HepG2 (cell line): ENCODE results near the gene SPINK4. TPM values are rescaled to one million over a fixed set of nuclear protein-coding genes. Genes with fewer than 3 reads are reported as not detected.

Experiments
- ATAC-seq: fragments of 200-7000 bp; cut with Tn5 transposase; 3 replicates; pipeline ENCODE4 v1.9.1; 2020; ENCODE audit warnings: mild to moderate bottlenecking, moderate library complexity
- BruUV-seq: library from RNA; stranded (reverse); fragments of 400-500 nt; replicated peaks from 2 replicates; lab custom pipeline; 2021; lab: Mats Ljungman, UMichigan
- CTCF ChIA-PET: fragments of 300-600 bp; formaldehyde crosslinking; extraction: SDS; loops from one replicate; lab custom pipeline; 2021; ENCODE audit warnings: low total read pairs, inconsistent platforms, low intra/inter-chr PET ratio; lab: Yijun Ruan, JAX
- POLR2A ChIA-PET: fragments of 350-600 bp; sonication (Branson Sonifier 250); formaldehyde crosslinking; loops from one replicate; lab custom pipeline; 2020; ENCODE audit warnings: antibody characterized with exemption, inconsistent platforms; lab: Yijun Ruan, JAX
- DNase-seq: peaks from one replicate; pipeline ENCODE4 v3.0.0-alpha.2; 2015; ENCODE audit warnings: low spot score
- FAIRE-seq: peaks from 3 replicates; lab custom pipeline; 2011; peaks lifted over from hg19 to GRCh38; lab: Jason Lieb, UNC
- H2AFZ ChIP-seq: one replicate; pipeline ENCODE4 v1.6.1; 2011; ENCODE audit warnings: low read length, inconsistent platforms
- H3K27ac ChIP-seq: fragments of 300-600 bp; 3 replicates; pipeline ENCODE4 v1.8.0; 2011; ENCODE audit warnings: mixed run types, mild to moderate bottlenecking, mixed read lengths, low read length, inconsistent platforms; ENCODE audit not compliant: insufficient read depth; ENCODE audit errors: extremely low read length
- H3K27me3 ChIP-seq, 2 experiments: fragments of 200-600 bp in 1 of 2; 2 replicates in 1 of 2; 3 replicates in 1 of 2; pipeline versions ENCODE4 v1.6.0 to v1.8.0; 2011; ENCODE audit warnings: low read length in 2 of 2, mild to moderate bottlenecking in 2 of 2, moderate library complexity in 2 of 2, inconsistent platforms in 1 of 2; ENCODE audit not compliant: insufficient read depth in 2 of 2, control insufficient read depth in 1 of 2
- H3K36me3 ChIP-seq, 2 experiments: fragments of 200-600 bp in 1 of 2; replicated peaks in 1 of 2; 2 replicates in 1 of 2; 3 replicates in 1 of 2; pipeline versions ENCODE4 v1.5.1 to v1.8.0; 2011; ENCODE audit warnings: low read length in 2 of 2, inconsistent platforms in 1 of 2; ENCODE audit not compliant: insufficient read depth in 2 of 2, control insufficient read depth in 1 of 2
- H3K4me1 ChIP-seq: 2 replicates; pipeline ENCODE4 v1.5.1; 2012; ENCODE audit warnings: low read length, inconsistent platforms; ENCODE audit not compliant: insufficient read depth
- H3K4me2 ChIP-seq: 2 replicates; pipeline ENCODE4 v1.6.0; 2011; ENCODE audit warnings: low read depth, low read length, inconsistent platforms
- H3K4me3 ChIP-seq, 3 experiments: fragments of 200-600 bp in 1 of 3; sonication (generic), shearing (Covaris generic) in 1 of 3; replicated peaks in 1 of 3; 2 replicates each; pipeline ENCODE4 v1.5.1; 2011 to 2016; ENCODE audit warnings: low read length in 3 of 3, inconsistent platforms in 2 of 3, low read depth in 2 of 3, mild to moderate bottlenecking in 2 of 3, control low read depth in 1 of 3, mixed read lengths in 1 of 3; ENCODE audit not compliant: insufficient read depth in 1 of 3
- H3K79me2 ChIP-seq: one replicate; pipeline ENCODE4 v1.6.1; 2011; ENCODE audit warnings: low read length, inconsistent platforms; ENCODE audit not compliant: insufficient read depth
- H3K9ac ChIP-seq: 2 replicates; pipeline ENCODE4 v1.6.0; 2011; ENCODE audit warnings: mild to moderate bottlenecking, low read depth, low read length, inconsistent platforms; ENCODE audit not compliant: insufficient read depth
- H3K9me3 ChIP-seq: 2 replicates; pipeline ENCODE4 v1.5.1; 2012; ENCODE audit warnings: mild to moderate bottlenecking, low read length
- H4K20me1 ChIP-seq: 2 replicates; pipeline ENCODE4 v1.6.0; 2011; ENCODE audit warnings: inconsistent platforms, mild to moderate bottlenecking, low read length, moderate library complexity; ENCODE audit not compliant: insufficient read depth
- CREB1 ChIP-seq, 2 experiments: fragments of 450-650 bp in 1 of 2; IDR thresholded peaks; 2 replicates each; pipeline ENCODE4 v1.6.1; 2016 to 2017; ENCODE audit warnings: control low read depth in 1 of 2, mild to moderate bottlenecking in 1 of 2, missing compliant biosample characterization in 1 of 2, missing genetic modification characterization in 1 of 2
- DZIP1 ChIP-seq: sonication (generic); formaldehyde crosslinking; IDR thresholded peaks from 2 replicates; pipeline ENCODE4 v1.5.0; 2020; ENCODE audit warnings: mild to moderate bottlenecking, missing genetic modification reagents
- GFI1 ChIP-seq: sonication (generic); formaldehyde crosslinking; IDR thresholded peaks from 2 replicates; pipeline ENCODE4 v1.5.0; 2020; ENCODE audit warnings: missing genetic modification reagents, mild to moderate bottlenecking, borderline replicate concordance
- GZF1 ChIP-seq: sonication (generic); formaldehyde crosslinking; IDR thresholded peaks from 2 replicates; pipeline ENCODE4 v1.5.1; 2020; ENCODE audit warnings: mild to moderate bottlenecking, missing genetic modification reagents
- RFX3 ChIP-seq: IDR thresholded peaks from 2 replicates; pipeline ENCODE4 v1.6.1; 2016; ENCODE audit warnings: missing biosample characterization, missing genetic modification reagents
- ZNF883 ChIP-seq: sonication (generic); formaldehyde crosslinking; IDR thresholded peaks from 2 replicates; pipeline ENCODE4 v1.5.1; 2020; ENCODE audit warnings: mild to moderate bottlenecking, missing genetic modification reagents; ENCODE audit errors: not compliant biosample characterization
- WGBS: methylation state at CpG from one replicate; pipeline ENCODE4 v1.1.6; 2017; ENCODE audit warnings: low lambda C conversion rate; 5-methylcytosine and 5-hydroxymethylcytosine counted together
- in situ Hi-C: cut with HindIII; loops from 2 replicates; pipeline ENCODE4 v1.10.0; 2017; ENCODE audit warnings: low pct_unique_long_range_greater_than_20kb; ENCODE audit not compliant: extremely low pct_ligation_motif_present
- intact Hi-C: fragments of 100-400 bp; cut with micrococcal nuclease; formaldehyde crosslinking; loops from one replicate; pipeline ENCODE4 v1.10.0; 2022; ENCODE audit not compliant: unreplicated experiment
- polyA plus RNA-seq, 8 experiments: library from polyadenylated mRNA; depleted of rRNA in 3 of 8; stranded (reverse) in 7 of 8; unstranded in 1 of 8; fragments of >200 nt; fragmentation: Illumina TruSeq in 4 of 8; extraction: Trizol in 4 of 8; gene quantifications; 2 replicates each; pipeline versions ENCODE4 v1.2.1 to v1.2.3, GENCODE V29; 2011 to 2016; ENCODE audit warnings: low read depth in 4 of 8, missing spikeins in 1 of 8, mixed read lengths in 1 of 8; ENCODE audit not compliant: insufficient read depth in 1 of 8
- total RNA-seq, 5 experiments: library from RNA; depleted of rRNA; stranded (reverse); fragments of >200 nt; fragmentation: Illumina TruSeq; extraction: Trizol; gene quantifications; 2 replicates each; pipeline ENCODE4 v1.2.3, GENCODE V29; 2016; ENCODE audit warnings: low read depth in 1 of 5
- TF ChIP-seq, protein P1 (sequence below): sonication (generic); formaldehyde crosslinking; IDR thresholded peaks from one replicate; pipeline ENCODE4 v1.5.1; 2020; ENCODE audit warnings: mild to moderate bottlenecking, missing genetic modification reagents; ENCODE audit errors: not compliant biosample characterization

SPINK4 gene
- total and polyA plus RNA-seq, 2 of the 13 experiments (the other 11 are each of a cell fraction or from before 2014, with no cell fraction given), result 0.53 to 3.4 TPM

DNA sequence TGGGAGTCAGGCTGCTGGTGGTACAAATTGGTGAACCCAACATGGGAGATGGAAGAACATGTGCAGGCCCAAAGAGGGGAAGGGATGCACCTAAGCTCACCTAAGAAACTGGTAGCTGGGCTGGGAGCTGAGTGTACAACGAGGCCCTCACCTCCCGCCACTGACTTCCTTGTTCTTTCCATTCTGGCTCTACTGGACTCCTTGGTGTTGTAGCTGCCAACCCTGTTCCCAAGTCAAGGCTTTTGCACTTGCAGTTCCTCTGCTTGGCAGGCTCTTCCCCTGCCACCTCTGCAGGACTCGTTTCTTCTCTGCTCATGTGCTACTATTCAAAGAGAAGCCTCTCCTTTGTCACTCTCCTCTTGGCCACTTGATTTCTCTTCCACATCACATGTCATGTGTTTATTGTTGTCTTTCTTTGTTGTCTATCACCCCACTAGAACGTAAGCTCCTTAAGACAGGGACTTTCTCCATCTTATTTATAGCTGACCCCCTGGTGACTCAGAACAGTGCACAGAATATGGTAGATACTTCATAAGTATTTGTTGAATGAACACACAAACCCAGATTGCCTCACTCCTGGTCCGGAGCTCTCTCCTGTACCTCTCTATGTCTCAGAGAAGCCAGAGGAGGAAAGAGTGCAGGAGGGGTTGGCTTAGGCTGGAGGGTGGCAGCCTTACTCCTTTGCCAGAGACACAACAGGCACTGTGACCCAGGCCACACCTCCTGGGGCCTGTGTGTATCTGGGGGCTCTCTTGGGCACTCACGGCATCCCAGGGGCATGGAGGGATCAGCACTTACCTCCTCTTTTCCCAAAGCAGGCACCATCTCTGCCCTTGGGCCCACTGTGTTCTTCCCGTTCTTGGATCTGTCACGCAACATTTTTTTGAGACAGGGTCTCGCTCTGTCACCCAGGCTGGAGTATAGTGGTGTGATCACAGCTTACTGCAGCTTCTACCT is 5.2 kb upstream of the SPINK4 start:
- Histone ChIP-seq H3K27me3 (peaks cover 2 to 7% of the 10 kb centered on the region in 2 experiments; a peak in 2 of 5 replicates), H3K4me2 (no peak overlapping the region), H3K9me3 (no peaks in the 10 kb centered on the region), H3K9ac (no peak overlapping the region), H3K79me2 (no peaks in the 10 kb centered on the region), H2AFZ (no peak overlapping the region), H3K27ac (no peak overlapping the region), H3K4me3 (no peak overlapping the region), H3K36me3 (no peaks in the 10 kb centered on the region), H4K20me1 (no peaks in the 10 kb centered on the region), H3K4me1 (peaks cover 34% of the 10 kb centered on the region)
- ChIA-PET CTCF (no interaction called here), POLR2A (no interaction called here)
- in situ Hi-C loops (no loop called here), intact Hi-C loops (no loop called here)
- BruUV-seq, result no TSS peak
- no peak for ATAC-seq
- WGBS, result 28% methylated on average over 6 of the region's 9 CpGs
- TF ChIP-seq GFI1 (no peak), RFX3 (CRISPR knock-in tag) (no peak), ZNF883 (CRISPR knock-in tag) (no peak), GZF1 (CRISPR knock-in tag) (no peak), CREB1 (IDR thresholded peaks at IDR 0.05) (no peak), CREB1 (CRISPR knock-in tag; IDR thresholded peaks at IDR 0.05) (no peak), DZIP1 (CRISPR knock-in tag) (no peak)
- TF ChIP-seq, protein P1, sequence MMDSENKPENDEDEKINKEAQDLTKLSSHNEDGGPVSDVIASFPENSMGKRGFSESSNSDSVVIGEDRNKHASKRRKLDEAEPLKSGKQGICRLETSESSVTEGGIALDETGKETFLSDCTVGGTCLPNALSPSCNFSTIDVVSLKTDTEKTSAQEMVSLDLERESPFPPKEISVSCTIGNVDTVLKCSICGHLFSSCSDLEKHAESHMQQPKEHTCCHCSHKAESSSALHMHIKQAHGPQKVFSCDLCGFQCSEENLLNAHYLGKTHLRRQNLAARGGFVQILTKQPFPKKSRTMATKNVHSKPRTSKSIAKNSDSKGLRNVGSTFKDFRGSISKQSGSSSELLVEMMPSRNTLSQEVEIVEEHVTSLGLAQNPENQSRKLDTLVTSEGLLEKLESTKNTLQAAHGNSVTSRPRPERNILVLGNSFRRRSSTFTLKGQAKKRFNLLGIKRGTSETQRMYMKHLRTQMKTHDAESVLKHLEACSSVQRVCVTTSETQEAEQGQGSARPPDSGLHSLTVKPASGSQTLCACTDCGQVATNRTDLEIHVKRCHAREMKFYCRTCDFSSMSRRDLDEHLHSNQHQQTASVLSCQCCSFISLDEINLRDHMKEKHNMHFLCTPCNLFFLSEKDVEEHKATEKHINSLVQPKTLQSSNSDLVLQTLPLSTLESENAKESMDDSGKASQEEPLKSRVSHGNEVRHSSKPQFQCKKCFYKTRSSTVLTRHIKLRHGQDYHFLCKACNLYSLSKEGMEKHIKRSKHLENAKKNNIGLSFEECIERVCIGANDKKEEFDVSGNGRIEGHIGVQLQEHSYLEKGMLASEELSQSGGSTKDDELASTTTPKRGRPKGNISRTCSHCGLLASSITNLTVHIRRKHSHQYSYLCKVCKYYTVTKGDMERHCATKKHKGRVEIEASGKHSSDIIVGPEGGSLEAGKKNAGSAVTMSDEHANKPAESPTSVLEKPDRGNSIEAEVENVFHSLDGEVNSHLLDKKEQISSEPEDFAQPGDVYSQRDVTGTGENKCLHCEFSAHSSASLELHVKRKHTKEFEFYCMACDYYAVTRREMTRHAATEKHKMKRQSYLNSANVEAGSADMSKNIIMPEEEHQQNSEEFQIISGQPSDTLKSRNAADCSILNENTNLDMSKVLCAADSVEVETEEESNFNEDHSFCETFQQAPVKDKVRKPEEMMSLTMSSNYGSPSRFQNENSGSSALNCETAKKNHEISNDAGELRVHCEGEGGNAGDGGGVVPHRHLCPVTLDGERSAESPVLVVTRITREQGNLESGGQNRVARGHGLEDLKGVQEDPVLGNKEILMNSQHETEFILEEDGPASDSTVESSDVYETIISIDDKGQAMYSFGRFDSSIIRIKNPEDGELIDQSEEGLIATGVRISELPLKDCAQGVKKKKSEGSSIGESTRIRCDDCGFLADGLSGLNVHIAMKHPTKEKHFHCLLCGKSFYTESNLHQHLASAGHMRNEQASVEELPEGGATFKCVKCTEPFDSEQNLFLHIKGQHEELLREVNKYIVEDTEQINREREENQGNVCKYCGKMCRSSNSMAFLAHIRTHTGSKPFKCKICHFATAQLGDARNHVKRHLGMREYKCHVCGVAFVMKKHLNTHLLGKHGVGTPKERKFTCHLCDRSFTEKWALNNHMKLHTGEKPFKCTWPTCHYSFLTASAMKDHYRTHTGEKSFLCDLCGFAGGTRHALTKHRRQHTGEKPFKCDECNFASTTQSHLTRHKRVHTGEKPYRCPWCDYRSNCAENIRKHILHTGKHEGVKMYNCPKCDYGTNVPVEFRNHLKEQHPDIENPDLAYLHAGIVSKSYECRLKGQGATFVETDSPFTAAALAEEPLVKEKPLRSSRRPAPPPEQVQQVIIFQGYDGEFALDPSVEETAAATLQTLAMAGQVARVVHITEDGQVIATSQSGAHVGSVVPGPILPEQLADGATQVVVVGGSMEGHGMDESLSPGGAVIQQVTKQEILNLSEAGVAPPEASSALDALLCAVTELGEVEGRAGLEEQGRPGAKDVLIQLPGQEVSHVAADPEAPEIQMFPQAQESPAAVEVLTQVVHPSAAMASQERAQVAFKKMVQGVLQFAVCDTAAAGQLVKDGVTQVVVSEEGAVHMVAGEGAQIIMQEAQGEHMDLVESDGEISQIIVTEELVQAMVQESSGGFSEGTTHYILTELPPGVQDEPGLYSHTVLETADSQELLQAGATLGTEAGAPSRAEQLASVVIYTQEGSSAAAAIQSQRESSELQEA (CRISPR knock-in tag), result no peak
- no peak for FAIRE-seq
- no peak for DNase-seq
